Measurements from ENCODE around the gene CLCN4. TPM values are rescaled to one million over a fixed set of nuclear protein-coding genes. Genes with fewer than 3 reads are reported as not detected.

CLCN4 gene
- total and polyA plus RNA-seq, 10 of the 15 experiments (the other 5 are each of a cell fraction or from before 2014, with no cell fraction given), result 0.90 to 6.9 (median 2.9) TPM

DNA sequence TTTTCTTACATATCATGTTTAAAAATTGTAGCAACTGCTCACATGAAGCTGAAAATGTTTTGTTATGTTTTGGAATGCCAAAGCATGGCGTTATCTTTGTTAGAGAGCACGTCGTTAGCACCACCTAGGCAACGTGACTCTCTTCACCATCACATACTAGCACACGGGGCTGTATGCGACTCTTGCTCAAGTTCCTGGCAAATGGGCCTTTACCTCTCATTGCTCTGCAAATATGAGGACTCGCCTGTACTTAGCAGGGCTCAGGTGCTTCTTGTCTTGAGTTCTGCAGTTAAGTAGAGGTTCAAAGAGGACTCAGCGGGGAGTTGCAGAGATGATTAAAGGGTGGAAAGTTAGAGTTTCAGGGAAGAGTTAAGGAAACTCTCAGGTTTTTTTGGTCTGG is 59.4 kb downstream of the CLCN4 start:
- POLR2A ChIA-PET, result no interaction called here
- in situ Hi-C loops (cut with MboI), result no loop called here

DNA sequence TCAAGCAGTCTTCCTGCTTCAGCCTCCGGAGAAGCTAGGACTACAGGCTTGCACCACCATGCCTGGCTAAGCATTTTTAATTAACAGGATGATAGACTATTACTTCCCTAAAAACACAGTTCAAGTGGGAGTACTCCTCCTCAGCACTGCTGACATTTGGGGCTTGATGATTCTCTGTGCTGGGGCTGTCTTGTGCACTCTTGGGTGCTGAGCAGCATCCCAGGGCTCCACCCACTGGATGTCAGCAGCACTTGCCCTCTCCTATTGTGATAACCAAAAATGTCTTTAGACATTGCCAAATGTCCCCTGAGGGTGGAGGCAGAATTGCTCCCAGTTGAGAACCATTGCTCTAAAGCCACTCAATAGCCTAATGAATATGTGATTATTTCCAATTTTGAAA is 60.4 kb downstream of the CLCN4 start:
- H3K4me3 ChIP-seq, result no peak overlapping the region
- DNase-seq (ENCODE audit: low read depth, low spot score) (no peak), ATAC-seq (peak; percentile 68), FAIRE-seq (no peak)
- H4K20me1 ChIP-seq (ENCODE audit: control insufficient read depth, insufficient read depth), result no peaks in the 10 kb centered on the region
- H2AFZ ChIP-seq (ENCODE audit: control insufficient read depth, low read depth, low read length), result no peak overlapping the region
- no peaks in the 10 kb centered on the region for H3K9me3 ChIP-seq (replicated peaks; ENCODE audit: control insufficient read depth, insufficient read depth, low read length)
- H3K27ac ChIP-seq (ENCODE audit: control insufficient read depth, insufficient read depth), result no peak overlapping the region
- no peak overlapping the region for H3K4me2 ChIP-seq (ENCODE audit: control insufficient read depth, insufficient read depth)
- H3K79me2 ChIP-seq (ENCODE audit: control insufficient read depth, insufficient read depth, low read length), result no peaks in the 10 kb centered on the region
- RAD21 ChIA-PET (ENCODE audit: unreplicated experiment), result no interaction called here
- H3K9ac ChIP-seq (ENCODE audit: control insufficient read depth, insufficient read depth, low read length), result no peak overlapping the region
- SMC1A ChIA-PET (ENCODE audit: uncharacterized antibody, unreplicated experiment), result no interaction called here
- CTCF ChIA-PET, result no interaction called here
- no TSS peak for BruUV-seq (replicated peaks)
- intact Hi-C loops (cut with micrococcal nuclease; ENCODE audit: unreplicated experiment) (no loop called here), in situ Hi-C loops (cut with MboI) (no loop called here)
- no peaks in the 10 kb centered on the region for H3K4me1 ChIP-seq (ENCODE audit: control insufficient read depth, insufficient read depth, low read length)
- TF ChIP-seq PML (IDR thresholded peaks at IDR 0.05; ENCODE audit: low read length), result no peak
- TF ChIP-seq ETV6 (conservative IDR thresholded peaks at IDR 0.05 in 1 of 2, IDR thresholded peaks at IDR 0.05 in 1 of 2; ENCODE audit: borderline replicate concordance in 1 of 2, low read depth in 1 of 2), result no peak
- TF ChIP-seq MTA3 (IDR thresholded peaks at IDR 0.05; ENCODE audit: borderline replicate concordance, low read length), result no peak
- 0 out of 2 replicates have a peak, but pooled peaks have one; percentile 5 for TF ChIP-seq RAD21 (IDR thresholded peaks at IDR 0.05; ENCODE audit: insufficient read depth, low read depth, low read length)
- TF ChIP-seq ZNF217 (IDR thresholded peaks at IDR 0.05), result no peak
- 96% methylated on average over 1 of the region's 1 CpG for WGBS (ENCODE audit: insufficient coverage, insufficient replicate concordance, low lambda C conversion rate, missing lambda C conversion rate)
- H3K27me3 ChIP-seq (replicated peaks in 1 of 2; ENCODE audit: control insufficient read depth in 2 of 2, insufficient read depth in 2 of 2, low read length in 1 of 2), result no peaks in the 10 kb centered on the region
- POLR2A ChIA-PET, result no interaction called here
- H3K36me3 ChIP-seq (ENCODE audit: control insufficient read depth in 2 of 2, insufficient read depth in 2 of 2, low read length in 1 of 2), result no peaks in the 10 kb centered on the region

More for the DNA sequence above, 59.4 kb downstream of the CLCN4 start:
- Histone ChIP-seq H3K27me3 (replicated peaks in 1 of 2; ENCODE audit: control insufficient read depth in 2 of 2, insufficient read depth in 2 of 2, low read length in 1 of 2) (no peaks in the 10 kb centered on the region), H3K9me3 (replicated peaks; ENCODE audit: control insufficient read depth, insufficient read depth, low read length) (no peaks in the 10 kb centered on the region), H3K4me3 (no peak overlapping the region), H4K20me1 (ENCODE audit: control insufficient read depth, insufficient read depth) (no peaks in the 10 kb centered on the region), H3K4me1 (ENCODE audit: control insufficient read depth, insufficient read depth, low read length) (no peaks in the 10 kb centered on the region), H3K27ac (ENCODE audit: control insufficient read depth, insufficient read depth) (no peak overlapping the region), H2AFZ (ENCODE audit: control insufficient read depth, low read depth, low read length) (no peak overlapping the region), H3K4me2 (ENCODE audit: control insufficient read depth, insufficient read depth) (no peak overlapping the region), H3K36me3 (ENCODE audit: control insufficient read depth in 2 of 2, insufficient read depth in 2 of 2, low read length in 1 of 2) (no peaks in the 10 kb centered on the region), H3K9ac (ENCODE audit: control insufficient read depth, insufficient read depth, low read length) (no peak overlapping the region), H3K79me2 (ENCODE audit: control insufficient read depth, insufficient read depth, low read length) (no peaks in the 10 kb centered on the region)
- WGBS (ENCODE audit: insufficient coverage, insufficient replicate concordance, low lambda C conversion rate, missing lambda C conversion rate), result 29% methylated on average over 8 of the region's 8 CpGs
- intact Hi-C loops (cut with micrococcal nuclease; ENCODE audit: unreplicated experiment), result no loop called here
- TF ChIP-seq MYB (IDR thresholded peaks at IDR 0.05; ENCODE audit: borderline replicate concordance, low read depth, low read length), result no peak
- no peak for DNase-seq (ENCODE audit: low read depth, low spot score)
- SMC1A ChIA-PET (ENCODE audit: uncharacterized antibody, unreplicated experiment), result interaction anchor here (1.1 to 1.3 kb wide), 2 partner anchors 29 to 96 kb away, joined by 3 to 4 read pairs; no protein-coding TSS in a partner anchor
- CTCF ChIA-PET, result interaction anchor here (0.7 to 1.2 kb wide), 2 partner anchors 26 to 1473 kb away, joined by 3 to 6 read pairs; no protein-coding TSS in a partner anchor
- BruUV-seq (replicated peaks), result no TSS peak
- FAIRE-seq, result no peak
- no peak for ATAC-seq
- RAD21 ChIA-PET (ENCODE audit: unreplicated experiment), result no interaction called here

Data from GM12878 (cell line).